NCI-H510A (cell line): Measurements from ENCODE around the gene PTBP3.
"Not testable (repeated sequence)": the region's sequence is repeated elsewhere in the genome, so short reads cannot be mapped to it uniquely, and the experiment has no call there.

Experiments used
- DNase-seq: peaks from one replicate; lab custom pipeline; 2025; lab: John Stamatoyannopoulos, UW

Gene PTBP3

GRCh38 chr9:112200711-112201110, 132.7 kb downstream of the PTBP3 start:
- DNase-seq: no peak

DNA sequence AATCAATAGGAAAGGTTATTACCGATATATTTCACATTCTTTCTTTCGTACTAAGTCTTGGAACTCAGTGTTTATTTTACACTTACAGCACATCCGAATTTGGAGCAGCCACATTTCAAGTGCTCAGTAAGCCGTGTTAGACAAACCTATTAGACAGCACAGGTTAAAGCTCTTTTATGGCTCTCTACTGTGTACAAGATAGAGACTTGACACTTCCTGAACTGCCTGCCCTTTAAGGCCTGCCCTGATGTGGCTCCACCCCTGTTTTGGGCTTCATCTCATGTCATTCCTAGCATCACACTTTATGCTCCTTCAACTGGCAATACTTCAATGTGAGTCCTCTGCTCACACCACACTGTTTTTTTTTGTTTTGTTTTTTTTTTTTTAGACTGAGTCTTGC, 134.8 kb downstream of the PTBP3 start:
- DNase-seq: peak; percentile 28

- DNase-seq: no peak
These were observed 138.4 kb downstream of the PTBP3 start for GRCh38 chr9:112194969-112195431.

- DNase-seq: no peak
These were observed 139.7 kb downstream of the PTBP3 start for GRCh38 chr9:112193572-112194288.

DNA sequence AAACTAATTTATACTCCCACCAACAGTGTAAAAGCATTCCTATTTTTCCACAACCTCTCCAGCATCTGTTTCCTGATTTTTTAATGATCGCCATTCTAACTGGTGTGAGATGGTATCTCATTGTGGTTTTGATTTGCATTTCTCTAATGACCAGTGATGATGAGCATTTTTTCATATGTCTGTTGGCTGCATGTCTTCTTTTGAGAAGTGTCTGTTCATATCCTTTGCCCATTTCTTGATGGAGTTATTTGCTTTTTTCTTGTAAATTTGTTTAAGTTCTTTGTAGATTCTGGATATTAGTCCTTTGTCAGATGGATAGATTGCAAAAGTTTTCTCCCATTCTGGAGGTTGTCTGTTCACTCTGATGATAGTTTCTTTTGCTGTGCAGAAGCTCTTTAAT, 143.1 kb downstream of the PTBP3 start:
- DNase-seq: not testable (repeated sequence)

DNA sequence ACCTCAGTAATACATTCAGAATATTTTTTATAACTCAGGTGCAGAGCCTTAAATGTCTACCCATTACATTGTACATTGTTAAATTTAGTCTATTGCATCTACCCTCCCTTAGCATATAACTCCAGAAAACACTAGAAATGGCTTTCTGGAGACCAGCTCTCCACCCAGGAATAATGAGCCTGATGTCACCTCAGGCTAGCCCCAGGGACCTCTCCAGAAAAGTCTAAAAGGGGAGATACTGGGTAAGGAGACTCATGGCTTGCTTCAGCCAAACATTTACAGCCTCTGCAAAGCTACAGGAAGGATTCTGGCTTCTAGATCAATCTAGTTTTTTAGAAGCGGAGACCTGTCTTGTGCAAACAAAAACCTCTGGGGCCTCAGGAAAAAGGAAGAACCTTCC, 144.5 kb downstream of the PTBP3 start:
- DNase-seq: no peak

DNA sequence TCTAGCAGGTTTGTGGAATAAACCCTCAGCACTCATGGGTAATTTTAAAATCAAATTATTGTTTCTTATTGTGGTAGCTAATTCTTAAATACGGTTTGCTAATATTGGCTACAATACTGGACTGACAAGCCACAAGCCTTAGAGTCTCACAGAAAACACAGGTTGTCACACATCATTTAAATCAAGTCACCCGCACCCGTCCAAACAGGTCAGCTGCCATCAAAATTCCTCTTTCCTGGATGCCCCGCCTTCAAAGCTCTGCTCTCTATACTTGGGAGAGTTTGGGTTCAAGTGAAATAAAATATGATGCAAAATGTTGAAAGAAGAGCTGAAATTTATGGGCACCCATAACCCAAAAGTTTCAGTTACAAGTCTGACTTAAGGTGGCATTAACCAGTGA, 146.0 kb downstream of the PTBP3 start:
- no peak for DNase-seq

DNA sequence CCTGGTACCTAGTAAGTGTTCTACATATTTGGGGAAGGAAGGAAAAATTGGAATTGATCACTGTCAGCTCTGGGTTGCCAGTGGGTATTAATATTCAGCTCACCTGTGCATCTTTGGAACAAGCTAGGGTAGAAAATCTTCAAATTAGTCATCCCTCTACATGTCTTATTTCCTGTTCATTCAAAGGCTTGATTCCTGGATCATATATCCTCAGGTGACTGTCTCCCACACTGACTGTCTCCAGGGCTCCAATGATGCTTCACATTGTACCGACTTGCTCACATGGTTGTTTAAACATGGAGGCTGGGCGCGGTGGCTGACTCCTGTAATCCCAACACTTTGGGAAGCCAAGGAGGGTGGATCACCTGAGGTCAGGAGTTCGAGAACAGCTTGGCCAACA, 146.7 kb downstream of the PTBP3 start:
- DNase-seq: no peak

DNA sequence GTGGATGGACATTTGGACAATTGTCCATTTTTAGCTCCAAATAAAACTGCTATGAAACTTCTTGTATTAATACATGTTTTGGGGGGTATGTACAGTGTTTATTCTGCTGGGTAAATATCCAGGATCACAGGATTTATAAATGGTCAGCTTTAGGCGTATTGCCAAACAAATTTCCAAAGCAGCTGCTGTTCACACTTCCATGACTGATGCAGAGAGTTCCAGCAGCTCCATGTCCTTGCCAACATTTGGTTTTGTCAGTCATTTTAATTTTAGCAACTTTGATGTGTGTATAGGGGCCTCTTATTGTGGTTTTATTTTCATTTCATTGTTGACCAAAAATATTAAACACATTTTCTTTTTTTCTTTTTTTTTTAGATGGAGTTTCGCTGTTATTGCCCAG, 148.5 kb downstream of the PTBP3 start:
- no peak for DNase-seq

- no peak for DNase-seq
These were observed 149.2 kb downstream of the PTBP3 start for GRCh38 chr9:112184221-112184620.

- DNase-seq: no peak
These were observed 153.0 kb downstream of the PTBP3 start for GRCh38 chr9:112180387-112180881.

- no peak for DNase-seq
These were observed 153.6 kb downstream of the PTBP3 start for GRCh38 chr9:112179816-112180215.

DNA sequence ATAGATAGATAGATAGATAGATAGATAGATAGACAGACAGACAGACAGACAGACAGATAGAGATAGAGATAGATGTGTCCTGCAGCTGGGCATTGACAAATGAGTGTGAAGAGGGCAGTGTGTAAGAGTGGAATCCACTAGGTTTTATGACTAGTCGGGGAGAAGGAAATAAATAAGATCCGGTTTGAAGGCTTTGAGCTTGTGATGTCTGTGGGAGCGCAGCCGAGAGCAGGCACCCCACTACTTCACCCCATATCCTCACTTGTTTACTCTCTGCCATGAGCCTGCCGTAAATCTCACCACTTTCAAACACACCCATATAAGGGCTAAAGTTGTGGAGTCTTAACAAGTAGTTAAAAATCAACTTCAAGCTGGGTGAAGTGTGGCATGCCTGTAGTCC, 156.9 kb downstream of the PTBP3 start:
- DNase-seq: no peak

DNA sequence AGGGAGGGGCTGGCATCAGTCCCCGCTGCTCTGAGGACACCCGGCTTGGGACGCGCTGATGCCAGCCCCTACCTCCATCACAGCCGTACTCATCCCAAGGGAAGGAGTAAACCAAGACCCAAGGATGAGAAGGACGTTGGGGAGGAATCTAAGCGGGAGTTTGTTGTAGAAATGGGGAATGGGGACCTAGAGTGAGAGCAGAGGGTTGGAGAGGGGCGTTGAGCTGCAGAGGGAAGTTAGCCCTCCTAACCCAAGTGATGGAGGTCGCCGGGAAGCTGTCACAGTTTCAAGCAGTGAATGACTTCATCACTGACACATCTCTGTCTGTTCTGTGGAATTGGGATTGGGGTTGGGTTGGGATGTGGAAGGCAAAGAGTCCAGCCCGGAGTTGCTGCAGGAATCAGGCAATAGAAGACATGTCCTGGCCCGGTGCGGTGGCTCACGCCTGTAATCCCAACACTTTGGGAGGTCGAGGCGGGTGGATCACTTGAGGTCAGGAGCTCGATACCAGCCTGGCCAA, 157.6 kb downstream of the PTBP3 start:
- no peak for DNase-seq

DNA sequence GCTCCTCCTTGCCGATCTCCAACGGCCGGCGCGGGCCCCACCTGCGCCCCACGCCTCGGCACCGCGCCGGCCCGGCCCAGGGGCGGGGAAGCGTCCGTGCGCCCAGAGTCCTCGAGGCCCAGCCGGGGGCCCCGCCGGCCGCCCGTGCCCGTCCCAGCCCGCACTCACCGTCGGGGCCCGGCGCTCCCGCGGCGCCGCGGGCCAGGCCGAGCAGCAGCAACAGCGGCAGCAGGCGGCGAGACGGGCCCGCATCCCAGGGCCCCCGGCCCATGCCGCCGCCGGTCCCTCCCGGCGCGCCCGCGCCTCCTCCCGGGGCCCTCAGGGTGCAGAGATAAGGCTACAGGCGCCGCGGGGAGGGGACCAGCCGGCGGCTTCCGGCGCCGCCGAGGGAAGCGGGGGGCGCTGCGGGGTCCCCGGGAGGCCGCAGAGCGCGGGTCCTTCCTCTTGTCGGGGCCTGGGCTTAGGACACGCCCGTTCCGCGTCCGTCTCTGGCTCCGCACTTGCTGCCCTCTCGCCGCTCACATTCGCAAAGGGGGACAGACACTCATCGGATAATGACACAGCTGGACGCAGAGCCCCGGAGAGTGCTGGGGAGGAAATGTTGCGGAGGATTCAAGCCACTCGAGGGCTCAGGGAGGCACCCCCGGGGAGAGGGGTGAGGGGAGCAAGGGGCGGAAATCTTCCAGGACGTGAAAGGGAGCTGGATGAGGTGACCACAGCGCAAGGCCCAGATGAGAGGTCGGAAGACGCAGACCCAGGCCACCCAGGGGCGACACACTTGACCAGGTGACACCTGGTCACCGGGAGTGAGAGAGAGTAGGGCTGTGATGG, 158.2 kb downstream of the PTBP3 start, which contains the start of gene SUSD1:
Gene SUSD1 (minus strand): TSS at position 333 of the 831 bp plus-strand sequence. CDS start 62 bp downstream, at position 271.
- DNase-seq: peak; percentile 17

DNA sequence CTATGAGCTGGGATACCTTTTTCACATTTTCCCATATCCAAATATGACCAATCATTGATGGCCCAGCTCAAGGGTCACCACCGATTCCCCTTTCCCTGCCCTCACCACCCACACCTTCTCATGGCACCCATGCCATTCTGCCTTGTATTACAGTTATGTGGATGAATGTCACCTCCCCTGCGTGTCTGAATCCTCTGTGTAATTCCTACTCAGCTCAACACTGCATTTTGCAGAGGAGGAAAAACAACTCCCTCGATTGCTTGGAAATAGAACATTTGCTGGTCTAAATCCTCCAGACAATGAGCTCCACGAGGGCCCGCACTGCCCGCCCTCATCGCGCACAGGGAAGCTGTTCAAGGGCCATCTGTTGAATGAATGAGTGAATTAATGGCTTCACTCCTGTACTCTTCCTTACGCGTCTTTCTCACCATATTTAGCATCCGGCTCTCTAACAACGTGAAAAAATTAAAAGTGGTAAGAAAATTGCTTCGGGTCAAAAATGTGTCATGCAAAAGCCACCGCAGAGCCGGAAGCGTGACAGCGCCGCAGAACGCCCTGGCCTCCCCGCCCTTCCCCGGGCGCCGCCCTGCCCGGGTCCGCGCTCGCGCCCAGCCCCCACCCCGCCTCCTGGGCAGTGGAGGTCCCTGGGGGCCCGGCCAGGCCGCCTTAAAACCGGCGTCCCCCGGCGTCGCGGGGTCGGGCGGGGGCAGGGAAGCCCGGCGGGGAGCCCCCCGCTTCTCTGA, 159.0 kb downstream of the PTBP3 start:
- DNase-seq: peak; percentile 41

- DNase-seq: no peak
These were observed 159.8 kb downstream of the PTBP3 start for GRCh38 chr9:112173489-112174221.

GRCh38 chr9:112170968-112171367, 162.5 kb downstream of the PTBP3 start:
- no peak for DNase-seq

GRCh38 chr9:112170235-112170634, 163.2 kb downstream of the PTBP3 start:
- DNase-seq: peak; percentile 61

DNA sequence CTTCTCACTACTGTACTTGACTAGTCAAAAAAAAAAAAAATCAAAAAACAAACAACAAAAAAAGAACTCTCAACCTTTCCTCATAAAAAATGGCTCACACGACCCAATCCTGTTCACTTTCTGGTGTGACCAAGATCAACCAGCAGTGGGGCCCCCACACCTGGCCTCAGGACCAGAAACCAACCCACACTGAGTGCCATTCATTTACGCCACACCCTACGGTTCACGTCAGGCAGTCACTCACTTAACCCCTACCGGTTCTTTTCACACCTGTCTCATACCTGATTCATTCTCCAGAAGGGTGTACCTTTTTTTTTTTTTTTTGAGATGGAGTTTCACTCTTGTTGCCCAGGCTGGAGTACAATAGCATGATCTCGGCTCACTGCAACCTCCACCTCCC, 164.1 kb downstream of the PTBP3 start:
- no peak for DNase-seq

- no peak for DNase-seq
These were observed 165.2 kb downstream of the PTBP3 start for GRCh38 chr9:112168197-112168596.
